ENCODE data around the gene UST. TPM values are rescaled to one million over a fixed set of nuclear protein-coding genes. Genes with fewer than 3 reads are reported as not detected.

Gene UST, protein sequence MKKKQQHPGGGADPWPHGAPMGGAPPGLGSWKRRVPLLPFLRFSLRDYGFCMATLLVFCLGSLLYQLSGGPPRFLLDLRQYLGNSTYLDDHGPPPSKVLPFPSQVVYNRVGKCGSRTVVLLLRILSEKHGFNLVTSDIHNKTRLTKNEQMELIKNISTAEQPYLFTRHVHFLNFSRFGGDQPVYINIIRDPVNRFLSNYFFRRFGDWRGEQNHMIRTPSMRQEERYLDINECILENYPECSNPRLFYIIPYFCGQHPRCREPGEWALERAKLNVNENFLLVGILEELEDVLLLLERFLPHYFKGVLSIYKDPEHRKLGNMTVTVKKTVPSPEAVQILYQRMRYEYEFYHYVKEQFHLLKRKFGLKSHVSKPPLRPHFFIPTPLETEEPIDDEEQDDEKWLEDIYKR
- 5.0 to 6.1 TPM (median 6.0 TPM) in 3 replicates for polyA plus RNA-seq
- polyA plus RNA-seq (2011; ENCODE audit: low read depth) = 2.5 TPM
- polyA plus RNA-seq (2011; cell fraction: cytosol; rRNA removed) = 4.8 and 7.8 TPM in 2 replicates
- 5.3 and 6.3 TPM in 2 replicates for polyA plus RNA-seq (2011; cell fraction: nucleus; rRNA removed)
- 4.6 and 6.3 TPM in 2 replicates for polyA plus RNA-seq (2012; ENCODE audit: low replicate concordance)
- 3.8 to 10.5 TPM (median 5.8 TPM) in 3 replicates for polyA minus RNA-seq
- 3.5 TPM for polyA minus RNA-seq (2011; cell fraction: cytosol; rRNA and poly(A)+ RNA removed)
- 4.5 and 7.1 TPM in 2 replicates for polyA minus RNA-seq (2011; cell fraction: nucleus; rRNA and poly(A)+ RNA removed)

- H3K79me2 ChIP-seq (ENCODE audit: control insufficient read depth, insufficient read depth, low read length) = no peaks in the 10 kb centered on the region
- peak within 1 kb of the TSS; percentile 72 to 80 (median 75) for H3K4me3 ChIP-seq (ENCODE audit: control insufficient read depth in 2 of 3, extremely low read depth in 1 of 3, insufficient read depth in 2 of 3, low read depth in 1 of 3, low read length in 3 of 3)
- peaks cover 12% of the 10 kb centered on the region for H3K4me1 ChIP-seq (ENCODE audit: control insufficient read depth, extremely low read depth, insufficient read depth, low read length)
- peak within 1 kb of the TSS; percentile 57 for H3K27ac ChIP-seq (ENCODE audit: control insufficient read depth, insufficient read depth, low read length)
- TF ChIP-seq, protein P1, sequence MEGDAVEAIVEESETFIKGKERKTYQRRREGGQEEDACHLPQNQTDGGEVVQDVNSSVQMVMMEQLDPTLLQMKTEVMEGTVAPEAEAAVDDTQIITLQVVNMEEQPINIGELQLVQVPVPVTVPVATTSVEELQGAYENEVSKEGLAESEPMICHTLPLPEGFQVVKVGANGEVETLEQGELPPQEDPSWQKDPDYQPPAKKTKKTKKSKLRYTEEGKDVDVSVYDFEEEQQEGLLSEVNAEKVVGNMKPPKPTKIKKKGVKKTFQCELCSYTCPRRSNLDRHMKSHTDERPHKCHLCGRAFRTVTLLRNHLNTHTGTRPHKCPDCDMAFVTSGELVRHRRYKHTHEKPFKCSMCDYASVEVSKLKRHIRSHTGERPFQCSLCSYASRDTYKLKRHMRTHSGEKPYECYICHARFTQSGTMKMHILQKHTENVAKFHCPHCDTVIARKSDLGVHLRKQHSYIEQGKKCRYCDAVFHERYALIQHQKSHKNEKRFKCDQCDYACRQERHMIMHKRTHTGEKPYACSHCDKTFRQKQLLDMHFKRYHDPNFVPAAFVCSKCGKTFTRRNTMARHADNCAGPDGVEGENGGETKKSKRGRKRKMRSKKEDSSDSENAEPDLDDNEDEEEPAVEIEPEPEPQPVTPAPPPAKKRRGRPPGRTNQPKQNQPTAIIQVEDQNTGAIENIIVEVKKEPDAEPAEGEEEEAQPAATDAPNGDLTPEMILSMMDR (optimal IDR thresholded peaks at IDR 0.05 in 1 of 3, IDR thresholded peaks at IDR 0.05 in 1 of 3, conservative IDR thresholded peaks at IDR 0.05 in 1 of 3; ENCODE audit: extremely low read depth in 1 of 3, insufficient read depth in 2 of 3, low read length in 3 of 3) = peak; percentile 43 to 49 (median 49)
- no peak for TF ChIP-seq EZH2 (IDR thresholded peaks at IDR 0.05; ENCODE audit: low read length)
- peak within 1 kb of the TSS; percentile 73 for H3K9ac ChIP-seq (ENCODE audit: control insufficient read depth, extremely low read depth, insufficient read depth, low read length)
- no peaks in the 10 kb centered on the region for H3K9me3 ChIP-seq (ENCODE audit: control insufficient read depth, low read depth, low read length)
- H3K36me3 ChIP-seq (ENCODE audit: control insufficient read depth in 2 of 2, extremely low read depth in 1 of 2, insufficient read depth in 2 of 2, low read length in 2 of 2) = no peaks in the 10 kb centered on the region
- dilution Hi-C loops (cut with MboI; ENCODE audit: extremely low pct_ligation_motif_present, low sequenced_read_pairs) = no loop called here
- H4K20me1 ChIP-seq (ENCODE audit: control insufficient read depth, extremely low read depth, insufficient read depth, low read length) = no peaks in the 10 kb centered on the region
- peak within 1 kb of the TSS; percentile 96 for H3K4me2 ChIP-seq (ENCODE audit: control insufficient read depth, extremely low read depth, insufficient read depth, low read depth, low read length)
- peak within 1 kb of the TSS; percentile 81 for H2AFZ ChIP-seq (ENCODE audit: control insufficient read depth, low read length)
- no peaks in the 10 kb centered on the region for H3K9me1 ChIP-seq (ENCODE audit: control insufficient read depth, extremely low read depth, insufficient read depth, low read length)
- FAIRE-seq (peak; percentile 53), DNase-seq (ENCODE audit: low read depth, low spot score) (peak; percentile 11)
- H3K27me3 ChIP-seq (ENCODE audit: control insufficient read depth, extremely low read depth, insufficient read depth, low read length) = no peaks in the 10 kb centered on the region
These were observed at the start of gene UST for GRCh38 chr6:148746363-148747144. TSS of gene UST (plus strand) at chr6:148747030. CDS start at chr6:148747431, 401 bp downstream.

GRCh38 chr6:148697895-148698440, 48.9 kb upstream of the UST start:
- no peaks in the 10 kb centered on the region for H4K20me1 ChIP-seq (ENCODE audit: control insufficient read depth, extremely low read depth, insufficient read depth, low read length)
- no peak overlapping the region for H3K9ac ChIP-seq (ENCODE audit: control insufficient read depth, extremely low read depth, insufficient read depth, low read length)
- no peak overlapping the region for H3K4me3 ChIP-seq (ENCODE audit: control insufficient read depth in 2 of 3, extremely low read depth in 1 of 3, insufficient read depth in 2 of 3, low read depth in 1 of 3, low read length in 3 of 3)
- no peaks in the 10 kb centered on the region for H3K79me2 ChIP-seq (ENCODE audit: control insufficient read depth, insufficient read depth, low read length)
- H3K27me3 ChIP-seq (ENCODE audit: control insufficient read depth, extremely low read depth, insufficient read depth, low read length) = no peaks in the 10 kb centered on the region
- FAIRE-seq = no peak
- no peak for DNase-seq (ENCODE audit: low read depth, low spot score)
- H2AFZ ChIP-seq (ENCODE audit: control insufficient read depth, low read length) = no peak overlapping the region
- no peaks in the 10 kb centered on the region for H3K9me3 ChIP-seq (ENCODE audit: control insufficient read depth, low read depth, low read length)
- H3K9me1 ChIP-seq (ENCODE audit: control insufficient read depth, extremely low read depth, insufficient read depth, low read length) = no peaks in the 10 kb centered on the region
- no peak overlapping the region for H3K27ac ChIP-seq (ENCODE audit: control insufficient read depth, insufficient read depth, low read length)
- no peaks in the 10 kb centered on the region for H3K36me3 ChIP-seq (ENCODE audit: control insufficient read depth in 2 of 2, extremely low read depth in 1 of 2, insufficient read depth in 2 of 2, low read length in 2 of 2)
- H3K4me2 ChIP-seq (ENCODE audit: control insufficient read depth, extremely low read depth, insufficient read depth, low read depth, low read length) = no peak overlapping the region
- dilution Hi-C loops (cut with MboI; ENCODE audit: extremely low pct_ligation_motif_present, low sequenced_read_pairs) = no loop called here
- TF ChIP-seq, protein P1 (optimal IDR thresholded peaks at IDR 0.05 in 1 of 3, IDR thresholded peaks at IDR 0.05 in 1 of 3, conservative IDR thresholded peaks at IDR 0.05 in 1 of 3; ENCODE audit: extremely low read depth in 1 of 3, insufficient read depth in 2 of 3, low read length in 3 of 3) = no peak
- TF ChIP-seq EZH2 (IDR thresholded peaks at IDR 0.05; ENCODE audit: low read length) = no peak
- H3K4me1 ChIP-seq (ENCODE audit: control insufficient read depth, extremely low read depth, insufficient read depth, low read length) = peaks cover 9% of the 10 kb centered on the region
